Measurements from ENCODE around the gene CTNNA3. TPM values are rescaled to one million over a fixed set of nuclear protein-coding genes. Genes with fewer than 3 reads are reported as not detected.

The CTNNA3 gene
- total and polyA plus RNA-seq, 12 donors = 2.0 to 213 (median 171) TPM

GRCh38 chr10:66823301-66823700, 872.7 kb downstream of the CTNNA3 start:
- Histone ChIP-seq H3K9me3 (no peaks in the 10 kb centered on the region), H3K4me3 (no peak overlapping the region), H3K27me3 (no peaks in the 10 kb centered on the region), H3K27ac (no peak overlapping the region), H3K36me3 (no peaks in the 10 kb centered on the region), H3K4me1 (peaks cover 0 to 4% (median 0%) of the 10 kb centered on the region in 9 donors)
- DNase-seq (no peak), ATAC-seq (no peak)
- intact Hi-C loops (cut with DNase I) = no loop called here
- 61 to 78% methylated on average over 1 of the region's 1 CpG for WGBS, 2 donors
- no peak for TF ChIP-seq CTCF (IDR thresholded peaks at IDR 0.05)

- Histone ChIP-seq H3K27me3 (no peaks in the 10 kb centered on the region), H3K4me3 (no peak overlapping the region), H3K4me1 (peaks cover 0 to 4% (median 0%) of the 10 kb centered on the region in 9 donors), H3K36me3 (no peaks in the 10 kb centered on the region), H3K27ac (no peak overlapping the region), H3K9me3 (no peaks in the 10 kb centered on the region)
- ATAC-seq (peak in 1 of 8 donors; percentile 44), DNase-seq (no peak)
- WGBS, 2 donors = 50 to 61% methylated on average over 1 of the region's 1 CpG
- no peak for TF ChIP-seq CTCF (IDR thresholded peaks at IDR 0.05)
- intact Hi-C loops (cut with DNase I) = no loop called here
Measured at GRCh38 chr10:66822801-66823200, 873.2 kb downstream of the CTNNA3 start.

- H3K36me3 ChIP-seq = no peaks in the 10 kb centered on the region
- H3K9me3 ChIP-seq = no peaks in the 10 kb centered on the region
- intact Hi-C loops (cut with DNase I) = no loop called here
- TF ChIP-seq CTCF (IDR thresholded peaks at IDR 0.05) = no peak
- H3K27me3 ChIP-seq = no peaks in the 10 kb centered on the region
- DNase-seq (no peak), ATAC-seq (no peak)
- no peak overlapping the region for H3K4me3 ChIP-seq
- no peak overlapping the region for H3K27ac ChIP-seq
- H3K4me1 ChIP-seq = peaks cover 0 to 4% (median 0%) of the 10 kb centered on the region in 9 donors
Measured at GRCh38 chr10:66819691-66820090, 876.3 kb downstream of the CTNNA3 start.

- no peaks in the 10 kb centered on the region for H3K36me3 ChIP-seq
- WGBS, 2 donors = 34 to 40% methylated on average over 2 of the region's 2 CpGs
- TF ChIP-seq CTCF (IDR thresholded peaks at IDR 0.05) = no peak
Measured at GRCh38 chr10:66813122-66813521, 882.9 kb downstream of the CTNNA3 start.

More at GRCh38 chr10:66813122-66813521, 882.9 kb downstream of the CTNNA3 start:
- Histone ChIP-seq H3K9me3 (no peaks in the 10 kb centered on the region), H3K4me1 (no peaks in the 10 kb centered on the region), H3K27ac (no peak overlapping the region), H3K27me3 (no peaks in the 10 kb centered on the region), H3K4me3 (no peak overlapping the region)
- intact Hi-C loops (cut with DNase I) = no loop called here
- no peak for DNase-seq
- ATAC-seq = no peak
